ENCODE data around the gene DLGAP4. TPM values are rescaled to one million over a fixed set of nuclear protein-coding genes. Genes with fewer than 3 reads are reported as not detected.

The DLGAP4 gene
- polyA plus RNA-seq, 1 donor (not counting 4 experiments of a cell fraction or from before 2014, with no cell fraction given), result 9.6 TPM

DNA sequence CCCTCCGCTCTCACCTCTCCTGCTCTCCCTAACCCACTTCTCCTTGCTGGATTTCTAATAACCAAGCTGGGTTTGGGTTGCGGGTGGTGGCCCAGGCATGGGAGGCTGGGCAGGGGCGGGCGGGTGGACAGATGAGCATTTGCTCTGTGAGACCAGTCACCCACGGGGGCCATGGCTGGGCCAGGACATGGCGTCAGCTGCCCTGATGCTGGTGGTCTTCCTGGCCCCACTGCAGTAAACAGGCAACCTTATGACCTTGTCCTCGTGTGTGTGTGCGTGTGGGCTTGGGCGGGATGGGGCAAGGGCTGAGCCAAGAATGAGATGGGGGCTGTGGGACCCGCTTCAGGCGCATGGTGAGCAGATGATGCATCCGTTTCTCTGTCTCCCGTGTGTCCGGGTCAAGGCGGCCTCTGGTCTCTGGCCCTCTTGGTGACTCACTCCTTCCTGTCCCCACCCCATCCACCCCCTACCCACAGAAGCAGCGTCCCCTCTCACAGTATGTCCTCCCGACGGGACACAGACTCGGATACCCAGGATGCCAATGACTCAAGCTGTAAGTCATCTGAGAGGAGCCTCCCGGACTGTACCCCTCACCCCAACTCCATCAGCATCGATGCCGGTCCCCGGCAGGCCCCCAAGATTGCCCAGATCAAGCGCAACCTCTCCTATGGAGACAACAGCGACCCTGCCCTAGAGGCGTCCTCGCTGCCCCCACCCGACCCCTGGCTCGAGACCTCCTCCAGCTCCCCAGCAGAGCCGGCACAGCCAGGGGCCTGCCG lies 193.8 kb downstream of the DLGAP4 start:
- Histone ChIP-seq H4K20me1 (ENCODE audit: control insufficient read depth, extremely low read depth, insufficient read depth, low read length) (no peaks in the 10 kb centered on the region), H3K4me1 (ENCODE audit: control insufficient read depth, extremely low read depth, insufficient read depth, low read length) (no peaks in the 10 kb centered on the region), H3K36me3 (ENCODE audit: control insufficient read depth in 2 of 2, extremely low read depth in 1 of 2, insufficient read depth in 2 of 2, low read length in 2 of 2) (peaks cover 32 to 46% of the 10 kb centered on the region in 2 experiments), H3K27ac (ENCODE audit: control insufficient read depth, insufficient read depth, low read length) (no peak overlapping the region), H3K79me2 (ENCODE audit: control insufficient read depth, insufficient read depth, low read length) (peaks cover 10% of the 10 kb centered on the region), H3K4me3 (ENCODE audit: control insufficient read depth in 2 of 3, extremely low read depth in 1 of 3, insufficient read depth in 2 of 3, low read depth in 1 of 3, low read length in 3 of 3) (no peak overlapping the region), H3K9me3 (ENCODE audit: control insufficient read depth, low read depth, low read length) (no peaks in the 10 kb centered on the region), H3K27me3 (ENCODE audit: control insufficient read depth, extremely low read depth, insufficient read depth, low read length) (no peaks in the 10 kb centered on the region), H3K4me2 (ENCODE audit: control insufficient read depth, extremely low read depth, insufficient read depth, low read depth, low read length) (no peak overlapping the region), H3K9me1 (ENCODE audit: control insufficient read depth, extremely low read depth, insufficient read depth, low read length) (no peaks in the 10 kb centered on the region), H3K9ac (ENCODE audit: control insufficient read depth, extremely low read depth, insufficient read depth, low read length) (no peak overlapping the region), H2AFZ (ENCODE audit: control insufficient read depth, low read length) (no peak overlapping the region)
- no peak for FAIRE-seq
- dilution Hi-C loops (cut with MboI; ENCODE audit: extremely low pct_ligation_motif_present, low sequenced_read_pairs), result no loop called here
- TF ChIP-seq, protein P1, sequence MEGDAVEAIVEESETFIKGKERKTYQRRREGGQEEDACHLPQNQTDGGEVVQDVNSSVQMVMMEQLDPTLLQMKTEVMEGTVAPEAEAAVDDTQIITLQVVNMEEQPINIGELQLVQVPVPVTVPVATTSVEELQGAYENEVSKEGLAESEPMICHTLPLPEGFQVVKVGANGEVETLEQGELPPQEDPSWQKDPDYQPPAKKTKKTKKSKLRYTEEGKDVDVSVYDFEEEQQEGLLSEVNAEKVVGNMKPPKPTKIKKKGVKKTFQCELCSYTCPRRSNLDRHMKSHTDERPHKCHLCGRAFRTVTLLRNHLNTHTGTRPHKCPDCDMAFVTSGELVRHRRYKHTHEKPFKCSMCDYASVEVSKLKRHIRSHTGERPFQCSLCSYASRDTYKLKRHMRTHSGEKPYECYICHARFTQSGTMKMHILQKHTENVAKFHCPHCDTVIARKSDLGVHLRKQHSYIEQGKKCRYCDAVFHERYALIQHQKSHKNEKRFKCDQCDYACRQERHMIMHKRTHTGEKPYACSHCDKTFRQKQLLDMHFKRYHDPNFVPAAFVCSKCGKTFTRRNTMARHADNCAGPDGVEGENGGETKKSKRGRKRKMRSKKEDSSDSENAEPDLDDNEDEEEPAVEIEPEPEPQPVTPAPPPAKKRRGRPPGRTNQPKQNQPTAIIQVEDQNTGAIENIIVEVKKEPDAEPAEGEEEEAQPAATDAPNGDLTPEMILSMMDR (optimal IDR thresholded peaks at IDR 0.05 in 1 of 3, IDR thresholded peaks at IDR 0.05 in 1 of 3, conservative IDR thresholded peaks at IDR 0.05 in 1 of 3; ENCODE audit: extremely low read depth in 1 of 3, insufficient read depth in 2 of 3, low read length in 3 of 3), result no peak
- DNase-seq (ENCODE audit: low read depth, low spot score), result no peak

- dilution Hi-C loops (cut with MboI; ENCODE audit: extremely low pct_ligation_motif_present, low sequenced_read_pairs), result no loop called here
- TF ChIP-seq, protein P1 (optimal IDR thresholded peaks at IDR 0.05 in 1 of 3, IDR thresholded peaks at IDR 0.05 in 1 of 3, conservative IDR thresholded peaks at IDR 0.05 in 1 of 3; ENCODE audit: extremely low read depth in 1 of 3, insufficient read depth in 2 of 3, low read length in 3 of 3), result no peak
- TF ChIP-seq EZH2 (IDR thresholded peaks at IDR 0.05; ENCODE audit: low read length), result no peak
- no peak overlapping the region for H3K9ac ChIP-seq (ENCODE audit: control insufficient read depth, extremely low read depth, insufficient read depth, low read length)
- no peak overlapping the region for H3K4me3 ChIP-seq (ENCODE audit: control insufficient read depth in 2 of 3, extremely low read depth in 1 of 3, insufficient read depth in 2 of 3, low read depth in 1 of 3, low read length in 3 of 3)
- H3K4me1 ChIP-seq (ENCODE audit: control insufficient read depth, extremely low read depth, insufficient read depth, low read length), result no peaks in the 10 kb centered on the region
- H3K79me2 ChIP-seq (ENCODE audit: control insufficient read depth, insufficient read depth, low read length), result no peaks in the 10 kb centered on the region
- no peaks in the 10 kb centered on the region for H4K20me1 ChIP-seq (ENCODE audit: control insufficient read depth, extremely low read depth, insufficient read depth, low read length)
- H3K27ac ChIP-seq (ENCODE audit: control insufficient read depth, insufficient read depth, low read length), result no peak overlapping the region
- H3K9me3 ChIP-seq (ENCODE audit: control insufficient read depth, low read depth, low read length), result no peaks in the 10 kb centered on the region
- no peak overlapping the region for H2AFZ ChIP-seq (ENCODE audit: control insufficient read depth, low read length)
- H3K4me2 ChIP-seq (ENCODE audit: control insufficient read depth, extremely low read depth, insufficient read depth, low read depth, low read length), result no peak overlapping the region
- H3K9me1 ChIP-seq (ENCODE audit: control insufficient read depth, extremely low read depth, insufficient read depth, low read length), result no peaks in the 10 kb centered on the region
- DNase-seq (ENCODE audit: low read depth, low spot score) (no peak), FAIRE-seq (no peak)
- no peaks in the 10 kb centered on the region for H3K27me3 ChIP-seq (ENCODE audit: control insufficient read depth, extremely low read depth, insufficient read depth, low read length)
- peaks cover 30 to 43% of the 10 kb centered on the region in 2 experiments for H3K36me3 ChIP-seq (ENCODE audit: control insufficient read depth in 2 of 2, extremely low read depth in 1 of 2, insufficient read depth in 2 of 2, low read length in 2 of 2)
Observed at GRCh38 chr20:36501367-36502006, 195.3 kb downstream of the DLGAP4 start.
